Adrenal gland (tissue), 12 donors: ENCODE measurements around the gene ZNF554. TPM values are rescaled to one million over a fixed set of nuclear protein-coding genes. Genes with fewer than 3 reads are reported as not detected.

Source experiments
- DNase-seq, 7 donors: peaks; one replicate each; pipeline ENCODE4 v3.0.0-alpha.2; 2019 to 2020
- H3K27ac ChIP-seq, 5 donors: fragments of 200-600 bp; sonication (generic) in 4 of 5; 1 replicate in 3 of 5; 2 replicates in 2 of 5; pipeline versions ENCODE4 v1.5.1 to v1.8.0; 2016 to 2020; ENCODE audit warnings: mild to moderate bottlenecking in 1 of 5
- H3K27me3 ChIP-seq: fragments of 200-600 bp; 2 replicates; pipeline ENCODE4 v1.8.0; 2021
- H3K36me3 ChIP-seq, 2 donors: fragments of 200-600 bp; replicated peaks in 1 of 2; 1 replicate in 1 of 2; 2 replicates in 1 of 2; pipeline versions ENCODE4 v1.5.1 to v1.8.0; 2018 to 2022
- H3K4me1 ChIP-seq, 2 donors: fragments of 200-600 bp; replicated peaks in 1 of 2; 1 replicate in 1 of 2; 2 replicates in 1 of 2; pipeline versions ENCODE4 v1.5.1 to v1.8.0; 2018 to 2021
- H3K4me3 ChIP-seq, 4 donors: fragments of 200-600 bp; sonication (generic) in 3 of 4; one replicate each; pipeline ENCODE4 v1.5.1; 2016 to 2018
- H3K9me3 ChIP-seq, 3 donors: fragments of 200-600 bp; sonication (generic) in 1 of 3; replicated peaks in 1 of 3; 1 replicate in 2 of 3; 2 replicates in 1 of 3; pipeline versions ENCODE4 v1.5.1 to v1.8.0; 2016 to 2021
- POLR2A ChIP-seq, 2 donors: fragments of 450-650 bp; IDR thresholded peaks; one replicate each; pipeline ENCODE4 v1.6.1; 2017; ENCODE audit warnings: antibody characterized with exemption in 2 of 2, mild to moderate bottlenecking in 2 of 2, moderate library complexity in 1 of 2
- WGBS, 4 donors: extraction: QIAGEN DNeasy Blood & Tissue Kit in 2 of 4; methylation state at CpG; one replicate each; pipeline versions ENCODE4 v1.1.5 to v1.1.7; 2013 to 2017; 5-methylcytosine and 5-hydroxymethylcytosine counted together
- intact Hi-C, 2 donors: fragments of 100-400 bp; cut with DNase I; formaldehyde crosslinking; loops; one replicate each; pipeline versions ENCODE4 v1.14.1 to v1.15.0; 2022 to 2023
- polyA plus RNA-seq, 3 donors: library from polyadenylated mRNA; stranded (reverse); fragments of 200-250 nt in 2 of 3; fragments of 350-450 nt in 1 of 3; fragmentation: Illumina TruSeq in 1 of 3; extraction: RNeasy Lipid Tissue Mini Kit (QIAGEN cat#74804) in 1 of 3; gene quantifications; one replicate each; pipeline ENCODE4 v1.2.3, GENCODE V29; 2013 to 2014
- total RNA-seq, 9 donors: library from RNA; depleted of rRNA in 4 of 9; stranded (reverse); fragments of >200 nt in 4 of 9; fragments of 120-200 nt in 1 of 9; fragmentation: NEBNext Ultra II Directional in 1 of 9; extraction: Animal tissue kit (Norgen Biotek cat#: 25700) in 1 of 9; gene quantifications; one replicate each; pipeline versions ENCODE4 v1.1.0 to v1.2.4, GENCODE V29; 2013 to 2023
- TF ChIP-seq, protein P1 (sequence below), 6 experiments: fragments of 450-650 bp in 4 of 6; fragments of 200-600 bp in 2 of 6; sonication (generic) in 1 of 6; IDR thresholded peaks; 1 replicate in 5 of 6; 2 replicates in 1 of 6; pipeline versions ENCODE4 v1.5.1 to v1.8.0; 2016 to 2021; ENCODE audit warnings: antibody characterized with exemption in 6 of 6, mild to moderate bottlenecking in 2 of 6, moderate library complexity in 1 of 6
- donor health status: healthy with polysubstance abuse.
- donor health status: Bipolar disorder and iron deficiency.
- donor health status: DM: yes; HTN: yes; CAD: no.
- donor health status: DM: no; HTN: no; CAD: no.
- donor health status: DM: no; HTN: no; CAD: no.
- donor health status: DM: yes; HTN: yes; CAD: no.

The ZNF554 gene
- total and polyA plus RNA-seq, 12 donors = 1.6 to 6.9 (median 3.9) TPM

DNA sequence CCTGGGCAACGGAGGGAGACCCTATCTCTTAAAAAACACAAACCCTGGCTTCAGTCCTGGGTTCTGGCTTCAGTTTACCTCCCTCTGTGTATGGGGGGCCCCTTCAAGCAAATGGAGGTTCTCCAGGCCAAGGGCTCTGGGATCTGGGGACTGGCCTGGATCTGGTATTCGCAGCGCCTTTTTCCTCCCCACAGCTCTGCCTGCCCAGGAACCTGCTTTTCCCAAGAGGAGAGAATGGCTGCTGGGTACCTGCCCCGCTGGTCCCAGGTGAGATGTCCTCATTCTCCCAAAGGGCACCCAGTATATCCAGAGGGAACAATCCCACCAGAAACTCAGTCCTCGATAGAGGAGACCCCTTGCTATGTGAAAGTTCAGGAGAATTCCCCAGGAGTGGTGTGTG is 3.2 kb downstream of the ZNF554 start:
- WGBS, 4 donors = 94 to 100% (median 98%) methylated on average over 3 to 5 of the region's 5 CpGs
- peaks cover 0 to 9% of the 10 kb centered on the region in 2 donors for H3K4me1 ChIP-seq
- intact Hi-C loops = no loop called here
- no peak overlapping the region for H3K27ac ChIP-seq
- TF ChIP-seq, protein P1, sequence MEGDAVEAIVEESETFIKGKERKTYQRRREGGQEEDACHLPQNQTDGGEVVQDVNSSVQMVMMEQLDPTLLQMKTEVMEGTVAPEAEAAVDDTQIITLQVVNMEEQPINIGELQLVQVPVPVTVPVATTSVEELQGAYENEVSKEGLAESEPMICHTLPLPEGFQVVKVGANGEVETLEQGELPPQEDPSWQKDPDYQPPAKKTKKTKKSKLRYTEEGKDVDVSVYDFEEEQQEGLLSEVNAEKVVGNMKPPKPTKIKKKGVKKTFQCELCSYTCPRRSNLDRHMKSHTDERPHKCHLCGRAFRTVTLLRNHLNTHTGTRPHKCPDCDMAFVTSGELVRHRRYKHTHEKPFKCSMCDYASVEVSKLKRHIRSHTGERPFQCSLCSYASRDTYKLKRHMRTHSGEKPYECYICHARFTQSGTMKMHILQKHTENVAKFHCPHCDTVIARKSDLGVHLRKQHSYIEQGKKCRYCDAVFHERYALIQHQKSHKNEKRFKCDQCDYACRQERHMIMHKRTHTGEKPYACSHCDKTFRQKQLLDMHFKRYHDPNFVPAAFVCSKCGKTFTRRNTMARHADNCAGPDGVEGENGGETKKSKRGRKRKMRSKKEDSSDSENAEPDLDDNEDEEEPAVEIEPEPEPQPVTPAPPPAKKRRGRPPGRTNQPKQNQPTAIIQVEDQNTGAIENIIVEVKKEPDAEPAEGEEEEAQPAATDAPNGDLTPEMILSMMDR (IDR thresholded peaks at IDR 0.05) = no peak
- TF ChIP-seq POLR2A (IDR thresholded peaks at IDR 0.05) = no peak
- DNase-seq = no peak
- H3K27me3 ChIP-seq = no peaks in the 10 kb centered on the region
- no peak overlapping the region for H3K4me3 ChIP-seq
- H3K36me3 ChIP-seq = no peaks in the 10 kb centered on the region
- H3K9me3 ChIP-seq = no peaks in the 10 kb centered on the region

GRCh38 chr19:2823646-2824045 is 4.0 kb downstream of the ZNF554 start:
- no peaks in the 10 kb centered on the region for H3K9me3 ChIP-seq
- no peaks in the 10 kb centered on the region for H3K36me3 ChIP-seq
- H3K27ac ChIP-seq = no peak overlapping the region
- no peak overlapping the region for H3K4me3 ChIP-seq
- intact Hi-C loops = no loop called here
- DNase-seq = no peak
- H3K27me3 ChIP-seq = no peaks in the 10 kb centered on the region
- peaks cover 0 to 9% of the 10 kb centered on the region in 2 donors for H3K4me1 ChIP-seq
- no peak for TF ChIP-seq POLR2A (IDR thresholded peaks at IDR 0.05)
- TF ChIP-seq, protein P1 (IDR thresholded peaks at IDR 0.05) = no peak
- 75 to 100% (median 88%) methylated on average over 1 to 9 of the region's 9 CpGs for WGBS, 4 donors

GRCh38 chr19:2824129-2824528 is 4.5 kb downstream of the ZNF554 start:
- TF ChIP-seq POLR2A (IDR thresholded peaks at IDR 0.05) = no peak
- TF ChIP-seq, protein P1 (IDR thresholded peaks at IDR 0.05) = no peak
- Histone ChIP-seq H3K4me3 (no peak overlapping the region), H3K9me3 (no peaks in the 10 kb centered on the region), H3K27me3 (no peaks in the 10 kb centered on the region), H3K36me3 (no peaks in the 10 kb centered on the region), H3K27ac (no peak overlapping the region), H3K4me1 (peaks cover 0 to 9% of the 10 kb centered on the region in 2 donors)
- DNase-seq = no peak
- WGBS, 4 donors = 0 to 86% (median 76%) methylated on average over 2 to 8 of the region's 8 CpGs; no CpG with 5 or more reads in 1 of the 4 donors
- intact Hi-C loops = no loop called here

DNA sequence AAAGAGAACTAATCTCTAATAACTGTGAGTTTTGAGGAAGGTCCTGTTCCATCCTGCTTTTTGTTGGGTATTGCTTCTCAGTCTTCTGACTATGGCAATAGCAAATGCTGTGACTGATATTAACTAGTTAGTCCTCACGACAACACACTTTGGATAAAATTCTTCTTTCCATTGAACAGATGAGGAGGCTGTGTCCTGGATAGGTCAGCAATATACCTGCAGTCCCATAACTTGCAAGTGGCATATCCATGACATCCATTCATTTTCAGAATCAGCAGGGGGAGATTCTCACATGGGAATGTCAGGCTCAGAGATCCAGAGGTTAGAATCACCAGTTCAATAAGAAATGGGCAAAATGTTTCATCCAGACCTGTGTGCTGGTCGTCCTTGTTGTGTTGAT is 7.4 kb downstream of the ZNF554 start:
- DNase-seq = no peak
- Histone ChIP-seq H3K36me3 (no peaks in the 10 kb centered on the region), H3K27me3 (no peaks in the 10 kb centered on the region), H3K4me3 (no peak overlapping the region), H3K9me3 (peaks cover 0 to 19% (median 0%) of the 10 kb centered on the region in 3 donors), H3K4me1 (no peaks in the 10 kb centered on the region), H3K27ac (no peak overlapping the region)
- no peak for TF ChIP-seq POLR2A (IDR thresholded peaks at IDR 0.05)
- intact Hi-C loops = no loop called here
- WGBS, 4 donors = 79 to 100% (median 92%) methylated on average over 1 to 2 of the region's 2 CpGs

DNA sequence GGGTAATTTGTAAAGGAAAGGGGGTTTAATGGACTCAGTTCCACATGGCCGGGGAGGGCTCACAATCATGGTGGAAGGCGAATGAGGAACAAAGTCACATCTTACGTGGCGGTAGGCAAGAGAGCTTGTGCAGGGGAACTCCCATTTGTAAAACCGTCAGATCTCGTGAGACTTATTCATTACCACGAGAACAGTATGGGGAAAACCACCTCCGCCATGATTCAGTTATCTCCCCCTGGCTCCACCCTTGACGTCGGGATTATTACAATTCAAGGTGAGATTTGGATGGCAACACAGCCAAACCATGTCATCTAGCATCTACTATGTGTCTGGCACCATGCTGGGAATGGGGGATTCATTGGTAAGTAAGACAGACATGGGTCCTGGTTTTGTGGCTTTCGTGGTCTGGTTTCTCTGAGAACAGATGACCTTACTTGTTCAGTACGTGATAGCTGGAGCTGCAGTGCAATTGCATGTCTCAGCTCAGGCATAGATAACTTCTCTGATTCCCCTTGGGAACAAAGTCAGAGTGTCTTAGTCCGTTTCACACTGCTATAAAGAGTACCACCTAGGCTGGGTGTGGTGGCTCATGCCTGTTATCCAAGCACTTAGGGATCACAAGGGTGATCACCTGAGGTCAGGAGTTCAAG is 8.3 kb downstream of the ZNF554 start:
- H3K9me3 ChIP-seq = peaks cover 0 to 27% (median 5%) of the 10 kb centered on the region in 3 donors
- no peak overlapping the region for H3K4me3 ChIP-seq
- peaks cover 0 to 5% of the 10 kb centered on the region in 2 donors for H3K36me3 ChIP-seq
- DNase-seq = peak in 1 of 7 donors; percentile 14
- TF ChIP-seq POLR2A (IDR thresholded peaks at IDR 0.05) = no peak
- TF ChIP-seq, protein P1 (IDR thresholded peaks at IDR 0.05) = no peak
- H3K4me1 ChIP-seq = no peaks in the 10 kb centered on the region
- H3K27me3 ChIP-seq = no peaks in the 10 kb centered on the region
- WGBS, 4 donors = 90 to 95% (median 94%) methylated on average over 12 to 13 of the region's 13 CpGs
- H3K27ac ChIP-seq = no peak overlapping the region
- intact Hi-C loops = no loop called here
